ENCODE results near the gene CDCA8.

GRCh38 chr1:37703061-37703460 lies 10.7 kb downstream of the CDCA8 start:
- TF ChIP-seq CTCF (IDR thresholded peaks at IDR 0.05; ENCODE audit: insufficient read depth, low read depth, low read length): no peak
- no peak for TF ChIP-seq EZH2 (IDR thresholded peaks at IDR 0.05; ENCODE audit: insufficient read depth, low read length)

All from astrocyte (in vitro differentiated cells and primary cell).